H4 (cell line): Measurements from ENCODE around the gene DLGAP4. TPM values are rescaled to one million over a fixed set of nuclear protein-coding genes. Genes with fewer than 3 reads are reported as not detected.
"Not testable (repeated sequence)": the region's sequence is repeated elsewhere in the genome, so short reads cannot be mapped to it uniquely, and the experiment has no call there.

ENCODE experiments used
- DNase-seq: peaks from one replicate; pipeline ENCODE4 v3.0.0-alpha.2; 2015; ENCODE audit warnings: low spot score
- total RNA-seq: library from RNA; depleted of rRNA; stranded (reverse); fragments of >200 nt; shearing (Covaris generic); gene quantifications from 2 replicates; pipeline ENCODE4 v1.2.3, GENCODE V29; 2014; rRNA removed

Gene DLGAP4
- total RNA-seq, 1 experiment from 2014 or later, result 10.2 TPM

DNA sequence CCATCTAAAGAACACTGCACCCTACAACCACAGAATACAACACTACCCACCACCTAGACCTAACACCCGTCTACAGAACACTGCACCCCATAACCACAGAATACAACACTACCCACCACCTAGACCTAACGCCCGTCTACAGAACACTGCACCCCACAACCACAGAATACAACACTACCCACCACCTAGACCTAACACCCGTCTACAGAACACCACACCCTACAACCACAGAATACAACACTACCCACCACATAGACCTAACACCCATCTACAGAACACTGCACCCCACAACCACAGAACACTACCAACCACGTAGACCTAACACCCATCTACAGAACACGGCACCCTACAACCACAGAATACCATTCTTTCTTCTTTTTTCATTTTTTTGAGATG, 258.6 kb downstream of the DLGAP4 start:
- not testable (repeated sequence) for DNase-seq

DNA sequence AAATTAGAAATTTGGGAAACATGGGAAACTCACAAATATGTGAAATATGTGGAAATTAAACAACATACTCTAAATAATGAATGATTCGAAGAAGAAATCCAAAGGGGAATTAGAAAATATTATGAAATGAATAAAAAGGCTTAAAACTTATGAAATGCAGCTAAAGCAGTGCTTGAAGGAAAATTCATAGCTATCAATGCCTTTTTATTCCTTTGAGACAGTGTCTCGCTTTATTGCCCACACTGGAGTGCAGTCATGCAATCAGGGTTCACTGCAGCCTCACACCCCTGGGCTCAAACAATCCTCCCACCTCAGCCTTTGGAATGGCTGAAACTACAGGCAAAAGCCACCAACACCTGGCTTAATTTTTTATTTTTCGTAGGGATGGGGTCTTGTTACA, 259.4 kb downstream of the DLGAP4 start:
- DNase-seq, result no peak

GRCh38 chr20:36569847-36570429, 263.8 kb downstream of the DLGAP4 start:
- peak; percentile 52 for DNase-seq

GRCh38 chr20:36571564-36572504, 265.7 kb downstream of the DLGAP4 start:
- no peak for DNase-seq

GRCh38 chr20:36572701-36573102, 266.6 kb downstream of the DLGAP4 start:
- DNase-seq, result no peak

GRCh38 chr20:36573103-36573797, 267.1 kb downstream of the DLGAP4 start, which contains the start of gene TGIF2:
TSS of gene TGIF2 (plus strand) at chr20:36573597. CDS start at chr20:36578775, 5,178 bp downstream.
- peak; percentile 74 for DNase-seq

DNA sequence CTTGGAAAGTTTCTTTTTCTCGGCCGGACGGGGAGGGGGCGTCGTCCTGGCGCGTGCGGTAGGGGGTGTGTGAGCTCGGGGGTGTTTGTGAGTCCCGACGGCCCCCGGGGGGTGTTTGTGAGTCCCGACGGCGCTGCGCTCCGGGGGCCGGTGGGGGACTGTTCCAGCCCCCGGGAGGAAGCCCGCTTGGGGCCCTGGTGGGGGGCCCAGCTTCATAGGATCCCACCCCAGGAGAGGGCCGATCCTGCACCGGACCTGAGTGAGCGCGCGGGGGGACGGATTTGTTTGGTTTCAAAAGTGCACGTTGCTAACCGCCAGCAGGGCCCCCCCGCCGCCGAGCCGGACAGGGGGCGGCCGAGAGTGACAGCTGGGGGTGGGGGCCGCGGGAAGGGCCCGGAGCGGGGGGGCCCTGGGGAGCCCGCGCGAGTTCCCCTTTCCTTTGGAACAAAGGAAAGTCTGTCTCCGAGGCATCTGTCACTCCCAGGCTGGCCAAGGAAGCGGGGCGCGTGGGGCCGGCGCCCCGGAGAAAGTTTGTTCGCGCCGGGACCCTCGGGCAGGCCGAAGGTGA, 267.7 kb downstream of the DLGAP4 start:
- DNase-seq, result no peak

- DNase-seq, result no peak
These were observed 268.4 kb downstream of the DLGAP4 start for GRCh38 chr20:36574366-36575135.

GRCh38 chr20:36576081-36576445, 269.9 kb downstream of the DLGAP4 start:
- DNase-seq, result no peak

Other genes starting within 250 kb of the DLGAP4 start
- gene EPB41L1, start 151.6 kb upstream of the DLGAP4 start, total RNA-seq, result 12.4 and 25.3 TPM in 2 replicates
- 19.6 and 27.7 TPM in 2 replicates for gene AAR2, start 69.9 kb upstream of the DLGAP4 start, total RNA-seq
- gene MYL9, start 235.2 kb downstream of the DLGAP4 start, total RNA-seq, result not detected in 2 replicates